Central memory CD8-positive, alpha-beta T cell (primary cell): ENCODE measurements around the gene NPIPA1.
"Not testable (repeated sequence)": the region's sequence is repeated elsewhere in the genome, so short reads cannot be mapped to it uniquely, and the experiment has no call there.

ENCODE experiments used
- ATAC-seq: fragments of 150-1000 bp; cut with Tn5 transposase; replicated peaks from 2 replicates; pipeline ENCODE4 v1.10.0; 2022; ENCODE audit warnings: mild to moderate bottlenecking, moderate FRiP score, moderate number of reproducible peaks; ENCODE audit not compliant: poor library complexity, severe bottlenecking; ENCODE audit errors: extremely low read depth
- DNase-seq, 2 donors: peaks; one replicate each; pipeline ENCODE4 v3.0.0; 2021; ENCODE audit warnings: low spot score in 2 of 2
- H3K27ac Mint-ChIP-seq: one replicate; pipeline ENCODE4 v1.8.0; 2022; ENCODE audit warnings: low read depth, mild to moderate bottlenecking, moderate library complexity, mixed read lengths
- H3K27me3 Mint-ChIP-seq: one replicate; pipeline ENCODE4 v1.8.0; 2022; ENCODE audit warnings: mixed read lengths
- H3K36me3 Mint-ChIP-seq: one replicate; pipeline ENCODE4 v1.8.0; 2022; ENCODE audit warnings: mild to moderate bottlenecking, moderate library complexity, mixed read lengths; ENCODE audit not compliant: insufficient read depth
- H3K4me1 Mint-ChIP-seq: one replicate; pipeline ENCODE4 v1.8.0; 2022; ENCODE audit warnings: mixed read lengths
- H3K4me3 Mint-ChIP-seq: one replicate; pipeline ENCODE4 v1.8.0; 2022; ENCODE audit warnings: mild to moderate bottlenecking, moderate library complexity, mixed read lengths
- H3K9me3 Mint-ChIP-seq: one replicate; pipeline ENCODE4 v1.8.0; 2022; ENCODE audit warnings: mixed read lengths

The NPIPA1 gene

GRCh38 chr16:14937143-14937542 lies at the start of gene NPIPA1:
TSS of gene NPIPA1 (plus strand) at chr16:14937443. CDS start at chr16:14937443, 0 bp downstream.
- ATAC-seq, DNase-seq, H3K27ac Mint-ChIP-seq, H3K36me3 Mint-ChIP-seq, H3K4me3 Mint-ChIP-seq, H3K9me3 Mint-ChIP-seq, H3K4me1 Mint-ChIP-seq, H3K27me3 Mint-ChIP-seq: not testable (repeated sequence)

GRCh38 chr16:14892111-14892510 lies 45.1 kb upstream of the NPIPA1 start:
- not testable (repeated sequence) for H3K27ac Mint-ChIP-seq, DNase-seq, ATAC-seq, H3K4me3 Mint-ChIP-seq, H3K36me3 Mint-ChIP-seq, H3K4me1 Mint-ChIP-seq, H3K9me3 Mint-ChIP-seq, H3K27me3 Mint-ChIP-seq

- not testable (repeated sequence) for H3K36me3 Mint-ChIP-seq, H3K9me3 Mint-ChIP-seq, H3K27me3 Mint-ChIP-seq, H3K4me1 Mint-ChIP-seq, H3K4me3 Mint-ChIP-seq, DNase-seq, H3K27ac Mint-ChIP-seq, ATAC-seq
Measured at GRCh38 chr16:14895382-14895781, 41.9 kb upstream of the NPIPA1 start.

- not testable (repeated sequence) for H3K27ac Mint-ChIP-seq, H3K4me3 Mint-ChIP-seq, H3K4me1 Mint-ChIP-seq, H3K27me3 Mint-ChIP-seq, ATAC-seq, H3K36me3 Mint-ChIP-seq, DNase-seq, H3K9me3 Mint-ChIP-seq
Measured at GRCh38 chr16:14896023-14896422, 41.2 kb upstream of the NPIPA1 start.

GRCh38 chr16:14897006-14897664 lies 40.1 kb upstream of the NPIPA1 start:
- not testable (repeated sequence) for H3K4me1 Mint-ChIP-seq, H3K27me3 Mint-ChIP-seq, H3K27ac Mint-ChIP-seq, H3K36me3 Mint-ChIP-seq, H3K9me3 Mint-ChIP-seq, DNase-seq, H3K4me3 Mint-ChIP-seq
- peak; percentile 73 for ATAC-seq

GRCh38 chr16:14898162-14898561 lies 39.1 kb upstream of the NPIPA1 start:
- not testable (repeated sequence) for H3K4me1 Mint-ChIP-seq, ATAC-seq, H3K36me3 Mint-ChIP-seq, H3K27ac Mint-ChIP-seq, H3K9me3 Mint-ChIP-seq, H3K4me3 Mint-ChIP-seq, H3K27me3 Mint-ChIP-seq, DNase-seq

GRCh38 chr16:14903191-14903957 lies 33.9 kb upstream of the NPIPA1 start:
- not testable (repeated sequence) for DNase-seq

GRCh38 chr16:14909744-14910143 lies 27.5 kb upstream of the NPIPA1 start:
- not testable (repeated sequence) for H3K27ac Mint-ChIP-seq, H3K9me3 Mint-ChIP-seq, DNase-seq, H3K4me3 Mint-ChIP-seq, ATAC-seq, H3K27me3 Mint-ChIP-seq, H3K4me1 Mint-ChIP-seq, H3K36me3 Mint-ChIP-seq

More at GRCh38 chr16:14903191-14903957, 33.9 kb upstream of the NPIPA1 start:
- not testable (repeated sequence) for H3K36me3 Mint-ChIP-seq, H3K4me3 Mint-ChIP-seq, H3K27ac Mint-ChIP-seq, H3K9me3 Mint-ChIP-seq, H3K27me3 Mint-ChIP-seq
- peaks cover 11% of the 10 kb centered on the region for H3K4me1 Mint-ChIP-seq
- ATAC-seq, result peak; percentile 96

- not testable (repeated sequence) for H3K27me3 Mint-ChIP-seq, H3K4me3 Mint-ChIP-seq, H3K4me1 Mint-ChIP-seq, H3K27ac Mint-ChIP-seq, DNase-seq, H3K36me3 Mint-ChIP-seq, H3K9me3 Mint-ChIP-seq
- ATAC-seq, result peak; percentile 82
Measured at GRCh38 chr16:14910833-14911629, 26.2 kb upstream of the NPIPA1 start.

- not testable (repeated sequence) for ATAC-seq, H3K27ac Mint-ChIP-seq, H3K4me1 Mint-ChIP-seq, H3K27me3 Mint-ChIP-seq, H3K9me3 Mint-ChIP-seq, H3K36me3 Mint-ChIP-seq
- H3K4me3 Mint-ChIP-seq, result peak overlapping the region; percentile 71
- DNase-seq, result peak; percentile 37 to 46
Measured at GRCh38 chr16:14911954-14912353, 25.3 kb upstream of the NPIPA1 start.

GRCh38 chr16:14912588-14912987 lies 24.7 kb upstream of the NPIPA1 start:
- H3K9me3 Mint-ChIP-seq, H3K27me3 Mint-ChIP-seq, ATAC-seq, H3K4me1 Mint-ChIP-seq, H3K27ac Mint-ChIP-seq, H3K4me3 Mint-ChIP-seq, H3K36me3 Mint-ChIP-seq, DNase-seq: not testable (repeated sequence)

- not testable (repeated sequence) for DNase-seq, H3K4me1 Mint-ChIP-seq, H3K4me3 Mint-ChIP-seq, H3K36me3 Mint-ChIP-seq, H3K9me3 Mint-ChIP-seq, ATAC-seq, H3K27ac Mint-ChIP-seq, H3K27me3 Mint-ChIP-seq
Measured at GRCh38 chr16:14918504-14918903, 18.7 kb upstream of the NPIPA1 start.
